K562 (cell line): Measurements from ENCODE around the gene TRPC4AP. TPM values are rescaled to one million over a fixed set of nuclear protein-coding genes. Genes with fewer than 3 reads are reported as not detected.

Source experiments
- ATAC-seq: fragments of 200-7000 bp; cut with Tn5 transposase; 3 replicates; pipeline ENCODE4 v1.9.1; 2020; ENCODE audit warnings: moderate library complexity
- BruUV-seq: library from RNA; stranded (reverse); fragments of 400-500 nt; replicated peaks from 2 replicates; lab custom pipeline; 2021; lab: Mats Ljungman, UMichigan
- CTCF ChIA-PET: fragments of 300-600 bp; formaldehyde crosslinking; extraction: SDS; loops from one replicate; lab custom pipeline; 2021; ENCODE audit warnings: low intra/inter-chr PET ratio; lab: Yijun Ruan, JAX
- POLR2A ChIA-PET: fragments of 300-600, 350-650 bp; sonication (Branson Sonifier 250); formaldehyde crosslinking; extraction: SDS; loops from one replicate; lab custom pipeline; 2021; ENCODE audit warnings: antibody characterized with exemption, inconsistent platforms; lab: Yijun Ruan, JAX
- DNase-seq, 4 experiments: peaks; one replicate each; pipeline versions ENCODE4 v3.0.0 to v3.0.0-alpha.2; 2011 to 2018; ENCODE audit warnings: low spot score in 3 of 4, mixed read lengths in 3 of 4; ENCODE audit errors: extremely low read depth in 1 of 4
- FAIRE-seq: peaks from 2 replicates; lab custom pipeline; 2011; peaks lifted over from hg19 to GRCh38; lab: Jason Lieb, UNC
- H2AFZ ChIP-seq: 2 replicates; pipeline ENCODE4 v1.6.0; 2011; ENCODE audit warnings: low read depth, low read length, control low read depth, inconsistent platforms
- H3K27ac ChIP-seq: fragments of 200-600 bp; 3 replicates; pipeline ENCODE4 v1.8.0; 2011; ENCODE audit warnings: low read depth, mild to moderate bottlenecking, control low read depth, inconsistent platforms, low read length, moderate library complexity, mixed read lengths; ENCODE audit errors: extremely low read depth
- H3K27me3 ChIP-seq, 2 experiments: fragments of 300-600 bp in 1 of 2; 2 replicates in 1 of 2; 3 replicates in 1 of 2; pipeline versions ENCODE4 v1.6.0 to v1.8.0; 2011; ENCODE audit warnings: inconsistent platforms in 2 of 2, low read length in 2 of 2, mild to moderate bottlenecking in 1 of 2, mixed read lengths in 1 of 2, moderate library complexity in 1 of 2; ENCODE audit not compliant: control insufficient read depth in 2 of 2, insufficient read depth in 2 of 2
- H3K36me3 ChIP-seq: fragments of 300-600 bp; 3 replicates; pipeline ENCODE4 v1.8.0; 2011; ENCODE audit warnings: mild to moderate bottlenecking, low read length, inconsistent platforms; ENCODE audit not compliant: control insufficient read depth, insufficient read depth
- H3K4me1 ChIP-seq, 2 experiments: fragments of 200-600 bp in 1 of 2; replicated peaks in 1 of 2; 2 replicates in 1 of 2; 3 replicates in 1 of 2; pipeline versions ENCODE4 v1.5.1 to v1.8.0; 2011; ENCODE audit warnings: inconsistent platforms in 2 of 2, low read length in 2 of 2, mild to moderate bottlenecking in 1 of 2, mixed read lengths in 1 of 2, moderate library complexity in 1 of 2; ENCODE audit not compliant: control insufficient read depth in 2 of 2, insufficient read depth in 2 of 2
- H3K4me2 ChIP-seq: 2 replicates; pipeline ENCODE4 v1.6.1; 2011; ENCODE audit warnings: low read length, control low read depth, inconsistent platforms, mixed read lengths; ENCODE audit not compliant: insufficient read depth
- H3K4me3 ChIP-seq: fragments of 200-600 bp; sonication (generic), shearing (Covaris generic); 2 replicates; pipeline ENCODE4 v1.5.1; 2016; ENCODE audit warnings: control low read depth, inconsistent platforms
- H3K79me2 ChIP-seq: fragments of 200-600 bp; 3 replicates; pipeline ENCODE4 v1.8.0; 2011; ENCODE audit warnings: low read length, inconsistent platforms; ENCODE audit not compliant: control insufficient read depth, insufficient read depth
- H3K9ac ChIP-seq, 2 experiments: 2 replicates each; pipeline versions ENCODE4 v1.6.0 to v1.6.1; 2011; ENCODE audit warnings: low read depth in 2 of 2, low read length in 2 of 2, control low read depth in 1 of 2, inconsistent platforms in 1 of 2, mild to moderate bottlenecking in 1 of 2, mixed read lengths in 1 of 2; ENCODE audit not compliant: insufficient read depth in 1 of 2
- H3K9me1 ChIP-seq: one replicate; pipeline ENCODE4 v1.6.0; 2011; ENCODE audit warnings: inconsistent platforms, mild to moderate bottlenecking, low read length, moderate library complexity; ENCODE audit not compliant: control insufficient read depth, insufficient read depth
- H3K9me3 ChIP-seq: replicated peaks from 2 replicates; pipeline ENCODE4 v1.5.1; 2011; ENCODE audit warnings: low read depth, low read length, inconsistent platforms; ENCODE audit not compliant: control insufficient read depth, insufficient read depth
- H4K20me1 ChIP-seq: replicated peaks from 2 replicates; pipeline ENCODE4 v1.6.1; 2011; ENCODE audit warnings: low read length, inconsistent platforms, mixed read lengths; ENCODE audit not compliant: control insufficient read depth, insufficient read depth
- BHLHE40 ChIP-seq: IDR thresholded peaks from 2 replicates; pipeline ENCODE4 v1.6.1; 2011; ENCODE audit warnings: low read length, improper control_type of control experiment
- HDAC3 ChIP-seq: fragments of 450-650 bp; IDR thresholded peaks from 2 replicates; pipeline ENCODE4 v1.6.1; 2018; ENCODE audit warnings: borderline replicate concordance, mild to moderate bottlenecking, moderate library complexity; ENCODE audit not compliant: partially characterized antibody
- MCM3 ChIP-seq: fragments of 450-650 bp; IDR thresholded peaks from 2 replicates; pipeline ENCODE4 v1.6.1; 2016
- NFIX ChIP-seq: fragments of 250-450 bp; sonication (Bioruptor Pico); IDR thresholded peaks from 2 replicates; pipeline ENCODE4 v1.4.0; 2020; ENCODE audit warnings: low read depth, mild to moderate bottlenecking, moderate library complexity
- NR1H2 ChIP-seq: sonication (generic); formaldehyde crosslinking; IDR thresholded peaks from 2 replicates; pipeline ENCODE4 v1.4.0; 2020; ENCODE audit warnings: mild to moderate bottlenecking, missing genetic modification reagents
- POLR2A ChIP-seq: fragments of 450-650 bp; conservative IDR thresholded peaks from 2 replicates; pipeline ENCODE4 v1.6.1; 2016
- PURB ChIP-seq: sonication (generic); formaldehyde crosslinking; IDR thresholded peaks from 2 replicates; pipeline ENCODE4 v1.9.0; 2021; ENCODE audit warnings: low read depth, mild to moderate bottlenecking, missing genetic modification reagents
- SRSF7 ChIP-seq: fragments of 200-400 bp; formaldehyde crosslinking; optimal IDR thresholded peaks from 2 replicates; pipeline ENCODE3; 2017; ENCODE audit warnings: mild to moderate bottlenecking, low read depth, low read length
- TBP ChIP-seq: optimal IDR thresholded peaks from 2 replicates; pipeline ENCODE3; 2011; ENCODE audit warnings: low read depth, low read length, improper control_type of control experiment
- XRCC4 ChIP-seq: IDR thresholded peaks from one replicate; pipeline ENCODE4 v1.6.1; 2011; ENCODE audit not compliant: insufficient read depth, insufficient read length; ENCODE audit errors: extremely low read depth
- XRCC5 ChIP-seq: fragments of 200-400 bp; formaldehyde crosslinking; IDR thresholded peaks from 2 replicates; pipeline ENCODE4 v1.6.1; 2017; ENCODE audit warnings: low read depth, mild to moderate bottlenecking, low read length
- ZC3H8 ChIP-seq: fragments of 450-650 bp; IDR thresholded peaks from 2 replicates; pipeline ENCODE4 v1.6.1; 2017
- ZNF134 ChIP-seq: fragments of 250-450 bp; sonication (Bioruptor Pico); conservative IDR thresholded peaks from 2 replicates; pipeline ENCODE4 v1.4.0; 2020
- ZNF780A ChIP-seq: fragments of 250-450 bp; sonication (Bioruptor Pico); IDR thresholded peaks from 2 replicates; pipeline ENCODE4 v1.5.0; 2021; ENCODE audit warnings: mild to moderate bottlenecking
- WGBS: fragments of 100-300 bp; shearing (Covaris generic); methylation state at CpG from one replicate; pipeline ENCODE4 v1.1.6; 2016; ENCODE audit warnings: low coverage, mixed read lengths; ENCODE audit not compliant: insufficient coverage; ENCODE audit errors: missing lambda C conversion rate; 5-methylcytosine and 5-hydroxymethylcytosine counted together
- in situ Hi-C: fragments of 300-500 bp; cut with MboI; formaldehyde crosslinking; loops from 4 replicates; pipeline ENCODE4 v1.15.0; 2018; ENCODE audit warnings: inconsistent platforms, mixed read lengths
- intact Hi-C: fragments of 100-400 bp; cut with micrococcal nuclease; formaldehyde crosslinking; loops from 2 replicates; pipeline ENCODE4 v1.14.2; 2022
- polyA plus RNA-seq, 8 experiments: library from polyadenylated mRNA; depleted of rRNA in 4 of 8; stranded (reverse) in 5 of 8; unstranded in 3 of 8; fragments of >200 nt; fragmentation: Nextera tagmentation in 2 of 8; fragmentation: Illumina TruSeq in 1 of 8; extraction: Ambion mirVana in 2 of 8; extraction: Trizol in 1 of 8; gene quantifications; 2 replicates each; pipeline versions ENCODE4 v1.2.1 to v1.2.3, GENCODE V29; 2011 to 2014; ENCODE audit warnings: inconsistent platforms in 1 of 8, missing spikeins in 1 of 8
- total RNA-seq, 7 experiments: library from RNA; depleted of rRNA in 6 of 7; stranded (reverse); fragments of >200 nt in 6 of 7; fragmentation: Illumina TruSeq in 2 of 7; extraction: Trizol in 2 of 7; gene quantifications; 2 replicates each; pipeline versions ENCODE4 v1.2.1 to v1.2.3, GENCODE V29; 2011 to 2021; ENCODE audit warnings: low replicate concordance in 1 of 7
- TF ChIP-seq, protein P1 (sequence below): sonication (generic); formaldehyde crosslinking; IDR thresholded peaks from 2 replicates; pipeline ENCODE4 v1.8.0; 2023; ENCODE audit warnings: mild to moderate bottlenecking, missing genetic modification reagents
- TF ChIP-seq, protein P2 (sequence below), 2 experiments: fragments of 450-650 bp; IDR thresholded peaks; 2 replicates each; pipeline ENCODE4 v1.6.1; 2016

TRPC4AP gene
- total and polyA plus RNA-seq, 9 of the 15 experiments (the other 6 are each of a cell fraction or from before 2014, with no cell fraction given), result 2.3 to 70.3 (median 33.3) TPM

DNA sequence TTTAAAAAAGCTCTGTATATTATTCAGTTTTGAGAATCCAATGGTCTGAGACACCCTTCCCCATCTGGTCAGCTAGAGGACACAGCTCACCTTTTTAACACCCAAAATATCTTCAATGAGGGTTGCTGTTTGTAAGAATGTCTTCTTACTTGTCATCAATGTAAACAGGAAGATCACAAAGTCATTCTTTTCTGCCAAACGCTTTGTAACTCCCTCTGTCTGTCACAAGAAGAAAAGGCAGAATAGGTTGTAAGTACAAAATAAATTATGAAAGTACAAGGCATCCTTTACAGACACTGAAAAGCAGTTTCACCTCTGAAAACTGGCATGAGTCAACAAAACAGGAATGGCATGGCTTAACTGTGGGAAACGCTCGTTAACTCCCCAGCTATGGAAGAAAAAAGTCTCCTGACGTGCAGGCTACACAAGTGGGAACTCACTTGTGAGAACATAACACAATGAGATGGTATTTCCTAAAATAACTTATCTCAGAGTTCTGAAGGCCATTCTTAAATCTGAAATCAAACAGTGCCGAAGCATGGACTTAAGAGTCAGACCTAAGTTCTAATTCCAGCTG lies 42.7 kb downstream of the TRPC4AP start:
- ChIA-PET POLR2A (interaction anchor here (1.0 to 3.3 kb wide), 4 partner anchors 11 to 70 kb away, joined by 4 to 14 read pairs (median 4); no protein-coding TSS in a partner anchor), CTCF (no interaction called here)
- DNase-seq, result no peak

DNA sequence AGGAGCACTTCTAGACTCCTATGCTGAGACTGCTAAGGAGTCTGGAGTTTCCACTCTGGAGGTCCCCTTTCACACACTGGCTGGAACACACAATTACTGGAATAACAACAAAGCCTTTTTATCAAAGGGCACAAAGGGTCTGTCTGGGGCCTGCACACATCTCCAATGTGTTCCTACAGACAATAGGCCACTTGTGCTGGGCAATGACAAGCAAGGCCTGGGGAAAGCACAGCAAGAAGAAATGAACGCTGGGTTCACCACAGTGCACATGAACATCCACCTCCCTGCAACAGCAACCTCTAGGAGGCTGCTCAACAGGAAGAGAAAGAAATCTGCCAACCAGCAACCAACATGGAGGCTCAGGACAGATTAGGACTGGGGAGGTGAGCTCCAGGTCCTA lies 43.9 kb downstream of the TRPC4AP start:
- H3K9ac ChIP-seq, result no peak overlapping the region
- H3K36me3 ChIP-seq, result peaks cover 79% of the 10 kb centered on the region
- CTCF ChIA-PET, result no interaction called here
- FAIRE-seq, result no peak
- no peaks in the 10 kb centered on the region for H3K4me1 ChIP-seq
- no peaks in the 10 kb centered on the region for H4K20me1 ChIP-seq
- H3K79me2 ChIP-seq, result no peaks in the 10 kb centered on the region
- POLR2A ChIA-PET, result interaction anchor here (1.6 kb wide), 1 partner anchor 23 kb away, joined by 4 read pairs; no protein-coding TSS in a partner anchor
- no peak for DNase-seq
- H3K9me3 ChIP-seq, result no peaks in the 10 kb centered on the region
- WGBS, result 100% methylated on average over 1 of the region's 1 CpG
- intact Hi-C loops, result no loop called here
- H2AFZ ChIP-seq, result no peak overlapping the region
- in situ Hi-C loops, result no loop called here
- H3K27me3 ChIP-seq, result no peaks in the 10 kb centered on the region
- H3K4me3 ChIP-seq, result no peak overlapping the region
- no peak overlapping the region for H3K27ac ChIP-seq
- no peak for ATAC-seq
- no TSS peak for BruUV-seq
- H3K9me1 ChIP-seq, result no peaks in the 10 kb centered on the region
- H3K4me2 ChIP-seq, result no peak overlapping the region
- TF ChIP-seq, protein P1, sequence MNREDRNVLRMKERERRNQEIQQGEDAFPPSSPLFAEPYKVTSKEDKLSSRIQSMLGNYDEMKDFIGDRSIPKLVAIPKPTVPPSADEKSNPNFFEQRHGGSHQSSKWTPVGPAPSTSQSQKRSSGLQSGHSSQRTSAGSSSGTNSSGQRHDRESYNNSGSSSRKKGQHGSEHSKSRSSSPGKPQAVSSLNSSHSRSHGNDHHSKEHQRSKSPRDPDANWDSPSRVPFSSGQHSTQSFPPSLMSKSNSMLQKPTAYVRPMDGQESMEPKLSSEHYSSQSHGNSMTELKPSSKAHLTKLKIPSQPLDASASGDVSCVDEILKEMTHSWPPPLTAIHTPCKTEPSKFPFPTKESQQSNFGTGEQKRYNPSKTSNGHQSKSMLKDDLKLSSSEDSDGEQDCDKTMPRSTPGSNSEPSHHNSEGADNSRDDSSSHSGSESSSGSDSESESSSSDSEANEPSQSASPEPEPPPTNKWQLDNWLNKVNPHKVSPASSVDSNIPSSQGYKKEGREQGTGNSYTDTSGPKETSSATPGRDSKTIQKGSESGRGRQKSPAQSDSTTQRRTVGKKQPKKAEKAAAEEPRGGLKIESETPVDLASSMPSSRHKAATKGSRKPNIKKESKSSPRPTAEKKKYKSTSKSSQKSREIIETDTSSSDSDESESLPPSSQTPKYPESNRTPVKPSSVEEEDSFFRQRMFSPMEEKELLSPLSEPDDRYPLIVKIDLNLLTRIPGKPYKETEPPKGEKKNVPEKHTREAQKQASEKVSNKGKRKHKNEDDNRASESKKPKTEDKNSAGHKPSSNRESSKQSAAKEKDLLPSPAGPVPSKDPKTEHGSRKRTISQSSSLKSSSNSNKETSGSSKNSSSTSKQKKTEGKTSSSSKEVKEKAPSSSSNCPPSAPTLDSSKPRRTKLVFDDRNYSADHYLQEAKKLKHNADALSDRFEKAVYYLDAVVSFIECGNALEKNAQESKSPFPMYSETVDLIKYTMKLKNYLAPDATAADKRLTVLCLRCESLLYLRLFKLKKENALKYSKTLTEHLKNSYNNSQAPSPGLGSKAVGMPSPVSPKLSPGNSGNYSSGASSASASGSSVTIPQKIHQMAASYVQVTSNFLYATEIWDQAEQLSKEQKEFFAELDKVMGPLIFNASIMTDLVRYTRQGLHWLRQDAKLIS, result no peak
- TF ChIP-seq MCM3 (no peak), PURB (CRISPR knock-in tag) (no peak), ZNF134 (CRISPR knock-in tag) (no peak), BHLHE40 (no peak), HDAC3 (no peak), ZNF780A (CRISPR knock-in tag) (no peak)
- TF ChIP-seq, protein P2, sequence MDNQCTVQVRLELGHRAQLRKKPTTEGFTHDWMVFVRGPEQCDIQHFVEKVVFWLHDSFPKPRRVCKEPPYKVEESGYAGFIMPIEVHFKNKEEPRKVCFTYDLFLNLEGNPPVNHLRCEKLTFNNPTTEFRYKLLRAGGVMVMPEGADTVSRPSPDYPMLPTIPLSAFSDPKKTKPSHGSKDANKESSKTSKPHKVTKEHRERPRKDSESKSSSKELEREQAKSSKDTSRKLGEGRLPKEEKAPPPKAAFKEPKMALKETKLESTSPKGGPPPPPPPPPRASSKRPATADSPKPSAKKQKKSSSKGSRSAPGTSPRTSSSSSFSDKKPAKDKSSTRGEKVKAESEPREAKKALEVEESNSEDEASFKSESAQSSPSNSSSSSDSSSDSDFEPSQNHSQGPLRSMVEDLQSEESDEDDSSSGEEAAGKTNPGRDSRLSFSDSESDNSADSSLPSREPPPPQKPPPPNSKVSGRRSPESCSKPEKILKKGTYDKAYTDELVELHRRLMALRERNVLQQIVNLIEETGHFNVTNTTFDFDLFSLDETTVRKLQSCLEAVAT (IDR thresholded peaks at IDR 0.05), result no peak

More for the DNA sequence above, 42.7 kb downstream of the TRPC4AP start:
- H3K9ac ChIP-seq, result no peak overlapping the region
- H3K4me1 ChIP-seq, result no peaks in the 10 kb centered on the region
- H3K9me1 ChIP-seq, result no peaks in the 10 kb centered on the region
- H3K4me3 ChIP-seq, result no peak overlapping the region
- H3K4me2 ChIP-seq, result no peak overlapping the region
- intact Hi-C loops, result no loop called here
- no peaks in the 10 kb centered on the region for H3K27me3 ChIP-seq
- no peaks in the 10 kb centered on the region for H4K20me1 ChIP-seq
- no peak overlapping the region for H3K27ac ChIP-seq
- ATAC-seq, result no peak
- no TSS peak for BruUV-seq
- no peaks in the 10 kb centered on the region for H3K79me2 ChIP-seq
- no peak for FAIRE-seq
- TF ChIP-seq ZC3H8, result no peak
- no peak for TF ChIP-seq POLR2A
- TF ChIP-seq XRCC4, result no peak
- TF ChIP-seq XRCC5, result no peak
- no peak for TF ChIP-seq SRSF7
- no peak for TF ChIP-seq NFIX (CRISPR knock-in tag)
- TF ChIP-seq NR1H2 (CRISPR knock-in tag), result no peak
- no peak for TF ChIP-seq TBP
- TF ChIP-seq, all 486 proteins: peak for 0
- peaks cover 80% of the 10 kb centered on the region for H3K36me3 ChIP-seq
- no peaks in the 10 kb centered on the region for H3K9me3 ChIP-seq
- in situ Hi-C loops, result no loop called here
- 90% methylated on average over 5 of the region's 5 CpGs for WGBS
- no peak overlapping the region for H2AFZ ChIP-seq
